Endothelial cell of umbilical vein (primary cell): ENCODE data around the gene PYGB. TPM values are rescaled to one million over a fixed set of nuclear protein-coding genes. Genes with fewer than 3 reads are reported as not detected.

Experiments used
- BruUV-seq: library from RNA; stranded (reverse); fragments of 400-500 nt; replicated peaks from 2 replicates; lab custom pipeline; 2021; lab: Mats Ljungman, UMichigan
- CTCF ChIA-PET: fragments of 300-600, 350-600 bp; sonication (Branson Sonifier 250); formaldehyde crosslinking; loops from one replicate; lab custom pipeline; 2021; ENCODE audit warnings: antibody characterized with exemption, inconsistent platforms; lab: Charles Lee
- POLR2A ChIA-PET: fragments of 300-600, 350-600 bp; sonication (Branson Sonifier 250); formaldehyde crosslinking; loops from one replicate; lab custom pipeline; 2021; ENCODE audit warnings: antibody characterized with exemption, inconsistent platforms; lab: Charles Lee
- DNase-seq: peaks from one replicate; pipeline ENCODE4 v3.0.0-alpha.2; 2011; ENCODE audit warnings: low read depth, low spot score
- FAIRE-seq: peaks from 2 replicates; lab custom pipeline; 2011; peaks lifted over from hg19 to GRCh38; lab: Jason Lieb, UNC
- H2AFZ ChIP-seq: 2 replicates; pipeline ENCODE4 v1.6.0; 2012; ENCODE audit warnings: low read depth, low read length, control low read depth, inconsistent platforms
- H3K27ac ChIP-seq: 2 replicates; pipeline ENCODE4 v1.5.1; 2011; ENCODE audit warnings: low read depth, mild to moderate bottlenecking, control low read depth, low read length, moderate library complexity; ENCODE audit not compliant: insufficient read depth
- H3K27me3 ChIP-seq, 2 experiments: 2 replicates each; pipeline versions ENCODE4 v1.6.0 to v1.6.1; 2011; ENCODE audit warnings: low read length in 2 of 2, mixed read lengths in 1 of 2; ENCODE audit not compliant: control insufficient read depth in 2 of 2, insufficient read depth in 2 of 2
- H3K36me3 ChIP-seq, 2 experiments: 2 replicates in 1 of 2; 3 replicates in 1 of 2; pipeline ENCODE4 v1.5.1; 2011; ENCODE audit warnings: low read length in 2 of 2, mild to moderate bottlenecking in 1 of 2, moderate library complexity in 1 of 2; ENCODE audit not compliant: control insufficient read depth in 2 of 2, insufficient read depth in 2 of 2; ENCODE audit errors: extremely low read depth in 1 of 2
- H3K4me1 ChIP-seq: 3 replicates; pipeline ENCODE4 v1.5.1; 2011; ENCODE audit warnings: mild to moderate bottlenecking, low read length; ENCODE audit not compliant: control insufficient read depth, insufficient read depth; ENCODE audit errors: extremely low read depth
- H3K4me2 ChIP-seq: 2 replicates; pipeline ENCODE4 v1.6.1; 2011; ENCODE audit warnings: low read length, control low read depth, mixed read lengths; ENCODE audit not compliant: insufficient read depth
- H3K4me3 ChIP-seq, 3 experiments: fragments of 200-600 bp in 1 of 3; sonication (generic), shearing (Covaris generic) in 1 of 3; replicated peaks in 1 of 3; 2 replicates each; pipeline ENCODE4 v1.5.1; 2011 to 2016; ENCODE audit warnings: control low read depth in 3 of 3, low read length in 3 of 3, mild to moderate bottlenecking in 2 of 3, inconsistent platforms in 1 of 3, low read depth in 1 of 3, moderate library complexity in 1 of 3; ENCODE audit not compliant: insufficient read depth in 1 of 3
- H3K79me2 ChIP-seq: 2 replicates; pipeline ENCODE4 v1.6.0; 2012; ENCODE audit warnings: low read length, inconsistent platforms; ENCODE audit not compliant: control insufficient read depth, insufficient read depth
- H3K9ac ChIP-seq: replicated peaks from 2 replicates; pipeline ENCODE3; 2011; ENCODE audit warnings: low read length, control low read depth; ENCODE audit not compliant: insufficient read depth; ENCODE audit errors: extremely low read depth
- H3K9me1 ChIP-seq: replicated peaks from 3 replicates; pipeline ENCODE4 v1.6.0; 2011; ENCODE audit warnings: mild to moderate bottlenecking, low read length; ENCODE audit not compliant: control insufficient read depth, insufficient read depth; ENCODE audit errors: extremely low read depth
- H3K9me3 ChIP-seq: replicated peaks from 2 replicates; pipeline ENCODE4 v1.5.1; 2012; ENCODE audit warnings: low read length, inconsistent platforms; ENCODE audit not compliant: control insufficient read depth, insufficient read depth
- H4K20me1 ChIP-seq: replicated peaks from 2 replicates; pipeline ENCODE3; 2011; ENCODE audit warnings: mild to moderate bottlenecking, low read length; ENCODE audit not compliant: control insufficient read depth, insufficient read depth; ENCODE audit errors: extremely low read depth
- EZH2 ChIP-seq: IDR thresholded peaks from 2 replicates; pipeline ENCODE4 v1.6.1; 2012; ENCODE audit warnings: borderline replicate concordance, low read depth, mild to moderate bottlenecking, moderate library complexity, low read length, inconsistent platforms; ENCODE audit not compliant: severe bottlenecking
- FOS ChIP-seq: IDR thresholded peaks from 2 replicates; pipeline ENCODE4 v1.6.1; 2011; ENCODE audit warnings: mild to moderate bottlenecking, low read length, moderate library complexity, borderline replicate concordance; ENCODE audit not compliant: insufficient read depth
- GATA2 ChIP-seq: IDR thresholded peaks from 2 replicates; pipeline ENCODE4 v1.7.0; 2011; ENCODE audit warnings: low read depth, mild to moderate bottlenecking, moderate library complexity, mixed read lengths, low read length; ENCODE audit not compliant: insufficient read length, insufficient read depth
- JUN ChIP-seq: IDR thresholded peaks from 2 replicates; pipeline ENCODE4 v1.6.1; 2011; ENCODE audit warnings: borderline replicate concordance, low read depth; ENCODE audit not compliant: insufficient read length, insufficient read depth
- MYC ChIP-seq: IDR thresholded peaks from one replicate; pipeline ENCODE4 v1.6.1; 2011; ENCODE audit warnings: mild to moderate bottlenecking, low read depth, low read length
- POLR2A ChIP-seq: IDR thresholded peaks from 2 replicates; pipeline ENCODE4 v1.6.1; 2012; ENCODE audit warnings: low read depth, mild to moderate bottlenecking, control low read depth, low read length
- POLR2AphosphoS5 ChIP-seq: IDR thresholded peaks from 2 replicates; pipeline ENCODE4 v1.6.1; 2012; ENCODE audit warnings: low read depth, mild to moderate bottlenecking, control low read depth, low read length, moderate library complexity; ENCODE audit not compliant: insufficient read depth
- dilution Hi-C: fragments of 300-500 bp; cut with MboI; formaldehyde crosslinking; loops from one replicate; pipeline ENCODE4 v1.15.0; 2019; ENCODE audit warnings: low sequenced_read_pairs; ENCODE audit not compliant: extremely low pct_ligation_motif_present
- intact Hi-C: fragments of 100-400 bp; cut with micrococcal nuclease; formaldehyde crosslinking; loops from one replicate; pipeline ENCODE4 v1.10.0; 2022
- polyA plus RNA-seq, 4 experiments: library from polyadenylated mRNA; depleted of rRNA in 3 of 4; stranded (reverse) in 3 of 4; unstranded in 1 of 4; fragments of >200 nt; gene quantifications; 2 replicates each; pipeline versions ENCODE4 v1.2.1 to v1.2.3, GENCODE V29; 2011 to 2012; ENCODE audit warnings: missing spikeins in 1 of 4
- total RNA-seq: library from RNA; stranded (reverse); gene quantifications from 2 replicates; pipeline ENCODE4 v1.2.3, GENCODE V29; 2021
- TF ChIP-seq, protein P1 (sequence below): IDR thresholded peaks from 2 replicates; pipeline ENCODE4 v1.6.1; 2011; ENCODE audit not compliant: insufficient read depth, insufficient read length
- TF ChIP-seq, protein P2 (sequence below), 2 donors: IDR thresholded peaks; 1 replicate in 1 of 2; 2 replicates in 1 of 2; pipeline ENCODE4 v1.5.1; 2011; ENCODE audit warnings: low read length in 2 of 2, mild to moderate bottlenecking in 2 of 2, moderate library complexity in 2 of 2, control low read depth in 1 of 2, inconsistent platforms in 1 of 2, low read depth in 1 of 2; ENCODE audit not compliant: insufficient read depth in 1 of 2; ENCODE audit errors: extremely low read depth in 1 of 2

Gene PYGB
- total and polyA plus RNA-seq, 2 donors (not counting 3 experiments of a cell fraction or from before 2014, with no cell fraction given), result 36.1 to 60.2 TPM

DNA sequence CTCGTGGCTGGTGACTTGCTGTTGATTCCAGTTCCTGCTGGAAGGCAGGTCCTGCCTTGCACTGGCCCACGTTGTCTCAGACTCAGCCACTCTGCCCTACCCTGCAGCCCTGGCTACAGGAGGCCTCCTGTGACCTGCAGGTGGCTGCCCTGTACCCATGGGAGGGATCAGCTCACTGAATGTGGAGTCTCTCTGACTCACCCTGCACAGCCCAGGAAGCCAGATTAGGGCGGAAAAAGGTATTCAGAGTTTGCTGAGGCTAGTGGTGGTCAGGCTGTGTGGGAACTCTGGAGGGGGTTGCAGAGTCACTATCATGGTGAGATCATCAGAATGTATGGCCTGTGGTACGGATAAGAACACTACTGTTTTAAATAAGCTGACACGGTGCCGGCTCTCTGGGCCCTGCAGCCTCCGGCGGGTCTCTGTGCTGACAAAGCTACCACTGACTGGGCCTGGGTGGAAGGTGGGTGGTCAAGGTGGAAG is 24.7 kb upstream of the PYGB start:
- Histone ChIP-seq H4K20me1 (no peaks in the 10 kb centered on the region), H3K4me3 (no peak overlapping the region), H3K4me1 (peaks cover 18% of the 10 kb centered on the region), H3K9me1 (no peaks in the 10 kb centered on the region), H3K79me2 (no peaks in the 10 kb centered on the region), H2AFZ (no peak overlapping the region), H3K9me3 (no peaks in the 10 kb centered on the region), H3K27me3 (no peaks in the 10 kb centered on the region), H3K4me2 (no peak overlapping the region), H3K27ac (peak overlapping the region; percentile 43), H3K9ac (no peak overlapping the region), H3K36me3 (peaks cover 0 to 3% of the 10 kb centered on the region in 2 experiments)
- dilution Hi-C loops, result no loop called here
- TF ChIP-seq FOS (peak; percentile 57), POLR2A (no peak), GATA2 (peak; percentile 17)
- ChIA-PET CTCF (interaction anchor here (0.6 to 9.7 kb wide), 9 partner anchors 9 to 176 kb away, joined by 3 to 93 read pairs (median 3); partner anchors contain the start of gene PYGB), POLR2A (interaction anchor here (0.6 kb wide), 1 partner anchor 388 kb away, joined by 3 read pairs; no protein-coding TSS in a partner anchor)
- BruUV-seq, result no TSS peak
- DNase-seq, result peak; percentile 61
- intact Hi-C loops, result no loop called here
- FAIRE-seq, result peak; percentile 91

DNA sequence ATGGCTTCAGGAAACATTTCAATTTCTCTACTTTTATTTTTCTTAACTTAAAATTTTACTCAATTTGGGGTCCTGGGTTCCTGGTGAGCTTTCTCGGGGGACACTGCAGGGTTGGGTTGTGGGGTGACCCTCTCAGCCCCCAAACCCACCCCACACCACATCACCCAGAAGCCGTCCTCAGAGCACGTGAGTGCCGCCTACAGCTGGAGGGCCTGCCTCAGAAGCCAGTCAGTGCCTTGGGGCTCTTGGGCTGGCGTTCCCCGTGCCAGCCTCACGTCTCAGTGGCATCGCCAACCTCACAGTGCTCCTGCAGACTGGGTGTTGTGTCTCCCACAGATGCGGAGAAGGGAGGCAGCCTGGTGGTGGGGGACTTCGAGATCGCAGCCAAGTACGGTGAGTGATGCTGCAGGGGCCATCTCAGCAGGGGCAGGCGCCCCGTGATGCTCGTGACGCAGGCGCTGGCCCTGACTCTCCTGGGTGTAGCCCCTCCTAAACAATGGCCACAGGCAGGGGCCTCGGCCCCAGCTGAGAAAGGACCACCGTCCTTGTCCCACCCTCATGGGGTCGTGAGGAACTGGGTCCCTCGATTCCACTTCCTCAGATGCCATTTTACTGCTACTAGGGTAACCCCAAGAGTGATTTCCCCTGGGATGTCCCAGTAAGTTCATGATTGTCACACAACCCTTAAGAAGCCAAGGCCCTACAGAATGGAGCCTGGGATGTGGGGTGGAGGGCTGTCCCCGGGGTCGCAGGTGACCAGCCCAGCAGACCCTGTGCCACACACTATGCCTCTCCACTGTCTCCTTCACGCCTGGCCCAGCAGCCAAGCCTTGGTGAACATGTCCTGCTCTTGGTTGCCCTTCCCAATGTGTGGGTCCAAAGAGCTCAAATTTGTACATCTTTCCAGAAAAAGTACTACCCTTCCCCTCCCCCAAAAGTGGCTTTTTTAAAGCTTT is 23.8 kb upstream of the PYGB start:
- Histone ChIP-seq H3K4me1 (peaks cover 18% of the 10 kb centered on the region), H3K9me3 (no peaks in the 10 kb centered on the region), H2AFZ (no peak overlapping the region), H3K36me3 (peaks cover 0 to 3% of the 10 kb centered on the region in 2 experiments), H3K4me2 (no peak overlapping the region), H3K9me1 (no peaks in the 10 kb centered on the region), H3K9ac (no peak overlapping the region), H3K79me2 (no peaks in the 10 kb centered on the region), H4K20me1 (no peaks in the 10 kb centered on the region), H3K27me3 (no peaks in the 10 kb centered on the region), H3K27ac (peak overlapping the region; percentile 43), H3K4me3 (no peak overlapping the region)
- no TSS peak for BruUV-seq
- dilution Hi-C loops (no loop called here), intact Hi-C loops (no loop called here)
- CTCF ChIA-PET, result interaction anchor here (0.6 to 9.7 kb wide), 9 partner anchors 9 to 195 kb away, joined by 3 to 93 read pairs (median 3); partner anchors contain the start of gene PYGB
- no peak for FAIRE-seq
- POLR2A ChIA-PET, result interaction anchor here (0.6 kb wide), 1 partner anchor 387 kb away, joined by 3 read pairs; no protein-coding TSS in a partner anchor
- TF ChIP-seq GATA2 (no peak), POLR2A (no peak), EZH2 (no peak), FOS (no peak), JUN (no peak), MYC (no peak), POLR2AphosphoS5 (no peak)
- TF ChIP-seq, protein P1, sequence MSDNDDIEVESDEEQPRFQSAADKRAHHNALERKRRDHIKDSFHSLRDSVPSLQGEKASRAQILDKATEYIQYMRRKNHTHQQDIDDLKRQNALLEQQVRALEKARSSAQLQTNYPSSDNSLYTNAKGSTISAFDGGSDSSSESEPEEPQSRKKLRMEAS, result no peak
- TF ChIP-seq, protein P2, sequence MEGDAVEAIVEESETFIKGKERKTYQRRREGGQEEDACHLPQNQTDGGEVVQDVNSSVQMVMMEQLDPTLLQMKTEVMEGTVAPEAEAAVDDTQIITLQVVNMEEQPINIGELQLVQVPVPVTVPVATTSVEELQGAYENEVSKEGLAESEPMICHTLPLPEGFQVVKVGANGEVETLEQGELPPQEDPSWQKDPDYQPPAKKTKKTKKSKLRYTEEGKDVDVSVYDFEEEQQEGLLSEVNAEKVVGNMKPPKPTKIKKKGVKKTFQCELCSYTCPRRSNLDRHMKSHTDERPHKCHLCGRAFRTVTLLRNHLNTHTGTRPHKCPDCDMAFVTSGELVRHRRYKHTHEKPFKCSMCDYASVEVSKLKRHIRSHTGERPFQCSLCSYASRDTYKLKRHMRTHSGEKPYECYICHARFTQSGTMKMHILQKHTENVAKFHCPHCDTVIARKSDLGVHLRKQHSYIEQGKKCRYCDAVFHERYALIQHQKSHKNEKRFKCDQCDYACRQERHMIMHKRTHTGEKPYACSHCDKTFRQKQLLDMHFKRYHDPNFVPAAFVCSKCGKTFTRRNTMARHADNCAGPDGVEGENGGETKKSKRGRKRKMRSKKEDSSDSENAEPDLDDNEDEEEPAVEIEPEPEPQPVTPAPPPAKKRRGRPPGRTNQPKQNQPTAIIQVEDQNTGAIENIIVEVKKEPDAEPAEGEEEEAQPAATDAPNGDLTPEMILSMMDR (IDR thresholded peaks at IDR 0.05; ENCODE audit: extremely low read depth in 1 of 2, insufficient read depth in 1 of 2, low read depth in 1 of 2, low read length in 2 of 2), result no peak
- no peak for DNase-seq
